HG03060 (cell line): Measurements from ENCODE around the gene MRPL24.

Experiments used
- ATAC-seq: cut with Tn5 transposase; IDR thresholded peaks from one replicate; pipeline ENCODE4 v1.9.1; 2021; ENCODE audit warnings: low read depth, moderate number of reproducible peaks; ENCODE audit not compliant: unreplicated experiment

The MRPL24 gene

GRCh38 chr1:156693848-156694689 is 46.8 kb downstream of the MRPL24 start:
- no peak for ATAC-seq

GRCh38 chr1:156692925-156693847 is 47.7 kb downstream of the MRPL24 start:
- ATAC-seq, result no peak

GRCh38 chr1:156692441-156692924 is 48.4 kb downstream of the MRPL24 start:
- no peak for ATAC-seq

GRCh38 chr1:156691665-156692440 is 49.0 kb downstream of the MRPL24 start:
- ATAC-seq, result no peak

DNA sequence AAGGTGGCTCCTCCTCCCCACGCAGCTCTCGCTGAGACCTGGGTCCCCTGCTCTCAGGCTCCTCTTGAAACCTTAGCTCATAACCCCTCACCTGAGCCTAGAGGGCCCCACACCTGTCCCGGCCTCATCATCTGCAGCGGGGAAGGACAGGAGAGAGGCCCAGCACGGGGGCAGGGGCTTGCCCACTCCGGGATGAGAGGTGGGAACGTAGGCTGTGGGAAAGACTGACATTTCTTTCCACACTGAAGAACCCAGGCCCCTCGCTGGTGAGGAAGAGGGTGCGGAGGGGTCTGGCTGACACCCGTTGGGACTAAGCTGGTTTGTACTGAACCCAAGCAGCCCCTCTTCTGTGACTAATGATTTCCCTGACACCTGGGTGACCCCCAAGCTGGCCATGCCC is 49.7 kb downstream of the MRPL24 start:
- ATAC-seq, result no peak

GRCh38 chr1:156690675-156691036 is 50.2 kb downstream of the MRPL24 start:
- ATAC-seq, result no peak

DNA sequence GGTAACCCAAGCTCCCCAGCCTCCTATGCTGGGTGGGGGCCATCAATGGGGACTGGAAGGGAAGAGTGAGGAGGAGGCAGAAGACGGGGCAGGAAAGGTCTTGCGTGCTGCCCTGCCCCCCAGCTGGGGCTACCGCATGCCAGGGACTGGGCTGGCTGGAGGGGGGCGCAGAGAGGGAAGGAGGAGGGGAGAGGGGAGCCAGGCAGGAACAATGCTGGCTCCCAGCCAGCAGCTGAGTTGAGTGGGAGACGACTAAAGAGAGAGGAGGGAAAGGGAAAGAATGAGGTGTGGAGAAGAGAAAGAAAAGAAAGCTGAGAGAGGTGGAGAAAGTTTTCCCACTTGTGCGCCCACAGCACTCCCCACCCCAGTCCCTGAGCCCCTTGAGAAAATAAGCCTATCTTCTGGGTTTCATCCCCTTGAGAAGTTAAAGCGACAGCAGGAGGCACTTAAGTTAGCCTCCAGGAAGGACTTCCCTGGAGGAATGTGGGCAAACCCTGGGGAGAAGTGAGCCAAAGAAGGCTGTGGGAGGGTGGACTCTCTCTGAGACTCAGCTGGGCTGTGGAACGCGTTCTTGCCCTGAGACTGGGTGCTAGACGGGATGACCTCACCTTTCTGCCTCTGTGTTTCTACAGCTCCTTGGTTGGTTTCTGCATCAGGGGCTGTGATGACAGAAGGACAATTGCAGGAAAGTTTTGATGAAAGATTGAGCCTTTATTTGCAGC is 50.8 kb downstream of the MRPL24 start:
- no peak for ATAC-seq

DNA sequence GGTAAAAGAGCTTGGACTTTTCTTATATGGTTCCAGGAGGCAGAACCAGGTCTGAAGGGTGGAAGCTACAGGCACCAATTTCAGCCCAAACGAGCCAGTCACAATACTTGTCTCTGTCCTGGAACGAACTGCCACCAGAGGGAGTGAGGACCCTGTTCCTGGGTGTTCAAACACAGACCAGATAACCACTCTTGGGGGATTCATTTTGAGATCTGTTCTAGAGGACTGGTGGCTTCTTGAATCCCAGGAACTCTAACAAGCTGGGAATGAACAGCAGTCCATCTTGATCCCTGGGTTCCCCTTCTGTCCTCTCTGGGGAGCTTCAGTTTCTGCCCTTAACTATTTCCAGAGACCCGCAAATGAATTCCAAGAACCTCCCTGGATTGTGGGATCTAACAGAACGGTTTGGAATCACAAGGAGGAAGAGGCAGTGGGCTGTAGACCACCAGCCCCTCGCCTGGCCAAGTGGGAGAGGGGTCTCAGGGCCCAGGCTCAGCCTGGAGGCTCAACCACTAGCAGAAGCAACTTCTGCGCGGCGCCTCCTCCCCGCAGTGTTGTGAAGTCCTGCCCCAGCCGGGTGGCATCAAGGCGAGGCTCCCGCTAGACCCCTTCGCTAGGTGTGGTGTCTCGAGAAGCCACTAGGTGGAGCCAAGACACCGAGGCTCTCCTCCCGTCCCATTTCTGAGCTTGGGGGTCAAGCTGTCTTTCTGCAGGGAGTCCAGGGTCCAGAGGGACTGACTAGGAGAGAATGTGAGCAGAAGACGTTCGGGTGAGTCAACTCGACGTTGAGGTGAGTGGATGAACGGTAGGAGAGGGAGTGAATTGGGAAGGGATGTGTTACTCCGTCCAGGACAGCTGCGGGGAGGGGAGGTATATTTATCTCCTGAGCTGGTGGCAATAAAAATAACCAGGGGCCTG is 51.6 kb downstream of the MRPL24 start:
- ATAC-seq, result no peak
